GM12878 (cell line): ENCODE measurements around the gene RIPOR3. TPM values are rescaled to one million over a fixed set of nuclear protein-coding genes. Genes with fewer than 3 reads are reported as not detected.

Experiments used
- ATAC-seq: fragments of 200-7000 bp; cut with Tn5 transposase; 3 replicates; pipeline ENCODE4 v1.9.1; 2020; ENCODE audit warnings: mild to moderate bottlenecking, moderate library complexity
- BruUV-seq: library from RNA; stranded (reverse); fragments of 400-500 nt; replicated peaks from 2 replicates; lab custom pipeline; 2021; lab: Mats Ljungman, UMichigan
- CTCF ChIA-PET: fragments of 300-600 bp; sonication (Branson Sonifier 250); formaldehyde crosslinking; extraction: SDS; loops from one replicate; lab custom pipeline; 2021; ENCODE audit warnings: inconsistent platforms; lab: Yijun Ruan, JAX
- POLR2A ChIA-PET: fragments of 350-600 bp; formaldehyde crosslinking; extraction: SDS; loops from one replicate; lab custom pipeline; 2021; ENCODE audit warnings: inconsistent platforms; lab: Charles Lee
- RAD21 ChIA-PET: fragments of 300-600 bp; sonication (Branson Sonifier 250); formaldehyde crosslinking; loops from one replicate; lab custom pipeline; 2023; ENCODE audit warnings: antibody characterized with exemption; ENCODE audit not compliant: unreplicated experiment; lab: Charles Lee
- SMC1A ChIA-PET: fragments of 300-600 bp; sonication (Branson Sonifier 250); formaldehyde crosslinking; loops from one replicate; lab custom pipeline; 2023; ENCODE audit not compliant: unreplicated experiment, uncharacterized antibody; lab: Charles Lee
- DNase-seq: peaks from one replicate; pipeline ENCODE4 v3.0.0-alpha.2; 2011; ENCODE audit warnings: low read depth, low spot score
- FAIRE-seq: peaks from 3 replicates; lab custom pipeline; 2011; peaks lifted over from hg19 to GRCh38; lab: Jason Lieb, UNC
- H2AFZ ChIP-seq: 2 replicates; pipeline ENCODE4 v1.6.0; 2011; ENCODE audit warnings: low read depth, low read length, control low read depth; ENCODE audit not compliant: control insufficient read depth
- H3K27ac ChIP-seq: 2 replicates; pipeline ENCODE4 v1.5.1; 2011; ENCODE audit warnings: control low read depth; ENCODE audit not compliant: control insufficient read depth, insufficient read depth
- H3K27me3 ChIP-seq, 2 experiments: replicated peaks in 1 of 2; 2 replicates each; pipeline versions ENCODE4 v1.6.0 to v1.6.1; 2011; ENCODE audit warnings: low read length in 1 of 2; ENCODE audit not compliant: control insufficient read depth in 2 of 2, insufficient read depth in 2 of 2
- H3K36me3 ChIP-seq, 2 experiments: 2 replicates each; pipeline ENCODE4 v1.5.1; 2011; ENCODE audit warnings: low read length in 1 of 2; ENCODE audit not compliant: control insufficient read depth in 2 of 2, insufficient read depth in 2 of 2
- H3K4me1 ChIP-seq: 2 replicates; pipeline ENCODE4 v1.6.1; 2011; ENCODE audit warnings: mild to moderate bottlenecking, low read length, moderate library complexity, mixed read lengths; ENCODE audit not compliant: control insufficient read depth, insufficient read depth
- H3K4me2 ChIP-seq: 2 replicates; pipeline ENCODE4 v1.6.0; 2011; ENCODE audit warnings: control low read depth; ENCODE audit not compliant: control insufficient read depth, insufficient read depth
- H3K4me3 ChIP-seq: fragments of 200-600 bp; sonication (generic); 2 replicates; pipeline ENCODE4 v1.5.1; 2016
- H3K79me2 ChIP-seq: 2 replicates; pipeline ENCODE4 v1.6.0; 2011; ENCODE audit warnings: low read length; ENCODE audit not compliant: control insufficient read depth, insufficient read depth
- H3K9ac ChIP-seq: 2 replicates; pipeline ENCODE4 v1.8.0; 2011; ENCODE audit warnings: low read length, control low read depth, mixed read lengths; ENCODE audit not compliant: control insufficient read depth, insufficient read depth
- H3K9me3 ChIP-seq: replicated peaks from 3 replicates; pipeline ENCODE4 v1.5.1; 2011; ENCODE audit warnings: mild to moderate bottlenecking, low read length; ENCODE audit not compliant: control insufficient read depth, insufficient read depth
- H4K20me1 ChIP-seq: 2 replicates; pipeline ENCODE4 v1.6.0; 2011; ENCODE audit not compliant: control insufficient read depth, insufficient read depth
- ETV6 ChIP-seq, 2 experiments: fragments of 450-650 bp in 1 of 2; IDR thresholded peaks in 1 of 2; conservative IDR thresholded peaks in 1 of 2; 2 replicates each; pipeline ENCODE4 v1.6.1; 2014; ENCODE audit warnings: antibody characterized with exemption in 1 of 2, borderline replicate concordance in 1 of 2, low read depth in 1 of 2, mild to moderate bottlenecking in 1 of 2, moderate library complexity in 1 of 2
- FOS ChIP-seq: IDR thresholded peaks from 3 replicates; pipeline ENCODE4 v1.6.1; 2011; ENCODE audit warnings: borderline replicate concordance; ENCODE audit not compliant: insufficient read length; ENCODE audit errors: extremely low read depth
- NFXL1 ChIP-seq: fragments of 450-650 bp; IDR thresholded peaks from 2 replicates; pipeline ENCODE4 v1.6.1; 2017; ENCODE audit warnings: antibody characterized with exemption, mild to moderate bottlenecking, borderline replicate concordance
- WGBS: methylation state at CpG from one replicate; pipeline ENCODE4 v1.1.6; 2016; ENCODE audit warnings: low lambda C conversion rate; ENCODE audit not compliant: insufficient replicate concordance, insufficient coverage; ENCODE audit errors: missing lambda C conversion rate; 5-methylcytosine and 5-hydroxymethylcytosine counted together
- in situ Hi-C: fragments of 300-500 bp; cut with MboI; formaldehyde crosslinking; loops from 9 replicates; pipeline ENCODE4 v1.14.3; 2018; ENCODE audit warnings: mixed read lengths
- intact Hi-C: fragments of 100-400 bp; cut with micrococcal nuclease; formaldehyde crosslinking; loops from one replicate; pipeline ENCODE4 v1.14.2; 2022; ENCODE audit not compliant: unreplicated experiment
- polyA plus RNA-seq, 11 experiments: library from polyadenylated mRNA; depleted of rRNA in 4 of 11; unstranded in 6 of 11; stranded (reverse) in 5 of 11; fragments of >200 nt; fragmentation: Nextera tagmentation in 4 of 11; fragmentation: Illumina TruSeq in 1 of 11; extraction: Ambion mirVana in 4 of 11; extraction: Trizol in 1 of 11; gene quantifications; 1 replicate in 1 of 11; 2 replicates in 10 of 11; pipeline versions ENCODE4 v1.2.1 to v1.2.3, GENCODE V29; 2011 to 2016; ENCODE audit warnings: inconsistent platforms in 2 of 11, missing spikeins in 2 of 11, low read depth in 1 of 11
- total RNA-seq, 4 experiments: library from RNA; depleted of rRNA in 3 of 4; stranded (reverse); fragments of >200 nt in 3 of 4; fragmentation: Illumina TruSeq in 1 of 4; extraction: Trizol in 1 of 4; gene quantifications; 2 replicates each; pipeline versions ENCODE4 v1.2.1 to v1.2.3, GENCODE V29; 2013 to 2021

The RIPOR3 gene
- total and polyA plus RNA-seq, 10 of the 15 experiments (the other 5 are each of a cell fraction or from before 2014, with no cell fraction given): 0.04 to 0.55 (median 0.12) TPM; not detected in 6

DNA sequence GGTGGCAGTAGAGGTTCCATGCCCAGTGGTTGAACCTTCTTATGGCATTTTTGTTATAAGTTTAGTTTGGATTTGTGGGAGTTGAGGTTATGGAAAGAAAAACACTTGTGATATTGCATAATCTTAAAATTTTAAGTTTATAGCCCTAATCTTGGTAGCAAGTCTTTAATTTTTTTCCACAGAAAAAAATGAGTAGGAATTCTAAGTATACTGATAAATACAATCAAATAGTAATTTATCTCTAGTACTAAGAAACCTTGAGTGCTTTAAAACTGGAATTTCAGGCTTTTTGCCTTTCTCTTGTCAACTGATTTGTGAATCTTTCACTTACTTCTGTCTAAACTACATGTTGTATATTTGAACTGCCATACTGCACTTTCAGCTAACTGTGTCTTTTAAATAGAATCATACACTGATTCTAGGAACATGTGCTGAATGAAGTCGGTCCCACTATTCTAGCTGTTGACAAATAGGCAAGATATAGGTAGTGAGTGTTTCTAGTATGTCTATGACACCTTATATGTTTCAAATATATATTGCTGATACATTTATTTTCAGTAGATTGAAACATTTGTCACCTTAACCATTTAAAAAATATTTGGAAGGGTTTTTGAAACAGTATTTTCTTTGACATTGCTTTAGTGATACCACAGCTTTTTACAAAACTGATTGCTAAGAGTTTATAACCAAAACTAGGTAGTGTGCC lies 42.5 kb upstream of the RIPOR3 start:
- ChIA-PET CTCF (interaction anchor here (0.6 to 1.5 kb wide), 4 partner anchors 16 to 60 kb away, joined by 3 to 14 read pairs (median 5); no protein-coding TSS in a partner anchor), SMC1A (no interaction called here), RAD21 (interaction anchor here (0.7 kb wide), 1 partner anchor 16 kb away, joined by 3 read pairs; no protein-coding TSS in a partner anchor), POLR2A (no interaction called here)
- H2AFZ ChIP-seq: no peak overlapping the region
- no peak overlapping the region for H3K27ac ChIP-seq
- H3K36me3 ChIP-seq: no peaks in the 10 kb centered on the region
- intact Hi-C loops (loop anchor here (10.0 kb wide), 1 partner anchor 549 kb away; no protein-coding TSS in a partner anchor), in situ Hi-C loops (no loop called here)
- BruUV-seq: no TSS peak
- TF ChIP-seq ETV6 (conservative IDR thresholded peaks at IDR 0.05 in 1 of 2, IDR thresholded peaks at IDR 0.05 in 1 of 2; ENCODE audit: borderline replicate concordance in 1 of 2, low read depth in 1 of 2) (peak in 1 of 2 experiments; percentile 4; a peak in 1 of 4 replicates), FOS (no peak), NFXL1 (peak; percentile 83)
- FAIRE-seq: no peak
- no peaks in the 10 kb centered on the region for H3K9me3 ChIP-seq
- no peaks in the 10 kb centered on the region for H4K20me1 ChIP-seq
- H3K4me1 ChIP-seq: peaks cover 5% of the 10 kb centered on the region; the same call in 1 of the 2 replicates
- H3K79me2 ChIP-seq: peaks cover 6% of the 10 kb centered on the region
- 50% methylated on average over 1 of the region's 1 CpG for WGBS
- no peak overlapping the region; the same call in 1 of the 2 replicates for H3K4me2 ChIP-seq
- no peak for ATAC-seq
- H3K27me3 ChIP-seq: no peaks in the 10 kb centered on the region
- H3K9ac ChIP-seq: no peak overlapping the region
- no peak for DNase-seq
- no peak overlapping the region for H3K4me3 ChIP-seq
